Transverse colon (tissue), 4 donors: Measurements from ENCODE around the gene ERC2.

Experiments used
- CTCF ChIP-seq, 5 experiments: fragments of 200-600 bp in 3 of 5; fragments of 450-650 bp in 2 of 5; sonication (generic) in 3 of 5; IDR thresholded peaks; 1 replicate in 2 of 5; 2 replicates in 3 of 5; pipeline ENCODE4 v1.5.1; 2016 to 2017; ENCODE audit warnings: antibody characterized with exemption in 5 of 5, inconsistent platforms in 3 of 5, mild to moderate bottlenecking in 2 of 5, moderate library complexity in 1 of 5
- EP300 ChIP-seq: sonication (generic); formaldehyde crosslinking; IDR thresholded peaks from one replicate; pipeline ENCODE4 v1.6.1; 2017; ENCODE audit warnings: antibody characterized with exemption, low read depth
- POLR2AphosphoS5 ChIP-seq, 3 donors: sonication (generic); formaldehyde crosslinking; IDR thresholded peaks; one replicate each; pipeline ENCODE4 v1.6.1; 2016; ENCODE audit warnings: antibody characterized with exemption in 3 of 3

GRCh38 chr3:55682461-55682860 lies 785.8 kb downstream of the ERC2 start:
- TF ChIP-seq POLR2AphosphoS5 (IDR thresholded peaks at IDR 0.05) = no peak
- TF ChIP-seq CTCF (IDR thresholded peaks at IDR 0.05) = no peak
- no peak for TF ChIP-seq EP300
